GM12864 (cell line): ENCODE data around the gene BOLL.
A peak's percentile ranks its signal among the peaks of the same experiment; 100 is the strongest.

ENCODE experiments used
- DNase-seq: peaks from one replicate; pipeline ENCODE4 v3.0.0-alpha.2; 2011; ENCODE audit warnings: low read depth
- H3K4me3 ChIP-seq: 2 replicates; pipeline ENCODE4 v1.5.1; 2011; ENCODE audit warnings: mild to moderate bottlenecking, low read depth, low read length, control low read depth
- CTCF ChIP-seq: IDR thresholded peaks from 2 replicates; pipeline ENCODE4 v1.5.1; 2011; ENCODE audit warnings: low read depth, mild to moderate bottlenecking, moderate library complexity, low read length, control low read depth, inconsistent platforms; ENCODE audit errors: missing control alignments

The BOLL gene

GRCh38 chr2:197804758-197805714 lies 19.9 kb upstream of the BOLL start:
- peak; percentile 6 for TF ChIP-seq CTCF
- peak overlapping the region; percentile 47 for H3K4me3 ChIP-seq
- no peak for DNase-seq

- peak; percentile 59 for DNase-seq
- no peak for TF ChIP-seq CTCF
- peak within 1 kb of the TSS; percentile 47 for H3K4me3 ChIP-seq
Observed at GRCh38 chr2:197804049-197804757, 19.1 kb upstream of the BOLL start, which contains the start of gene PLCL1. Gene PLCL1 (plus strand): TSS chr2:197804593.

- TF ChIP-seq CTCF: peak; percentile 74
Observed at GRCh38 chr2:197803033-197803444, 17.9 kb upstream of the BOLL start.

GRCh38 chr2:197801033-197801432 lies 15.9 kb upstream of the BOLL start:
- TF ChIP-seq CTCF: no peak
- no peak for DNase-seq

More at GRCh38 chr2:197803033-197803444, 17.9 kb upstream of the BOLL start:
- no peak overlapping the region for H3K4me3 ChIP-seq
- DNase-seq: peak; percentile 12

GRCh38 chr2:197800091-197800490 lies 15.0 kb upstream of the BOLL start:
- TF ChIP-seq CTCF: no peak
- no peak overlapping the region for H3K4me3 ChIP-seq
- DNase-seq: no peak

More at GRCh38 chr2:197801033-197801432, 15.9 kb upstream of the BOLL start:
- H3K4me3 ChIP-seq: no peak overlapping the region

- H3K4me3 ChIP-seq: no peak overlapping the region
- DNase-seq: no peak
- no peak for TF ChIP-seq CTCF
Observed at GRCh38 chr2:197799068-197799467, 13.9 kb upstream of the BOLL start.
